Endometrial microvascular endothelial cells (primary cell): ENCODE measurements around the gene RNASE12. TPM values are rescaled to one million over a fixed set of nuclear protein-coding genes. Genes with fewer than 3 reads are reported as not detected.
"Not testable (repeated sequence)": the region's sequence is repeated elsewhere in the genome, so short reads cannot be mapped to it uniquely, and the experiment has no call there.

Source experiments
- in situ Hi-C: cut with HindIII; loops from 2 replicates; pipeline ENCODE4 v1.10.0; 2017; ENCODE audit warnings: low sequenced_read_pairs, low pct_unique_long_range_greater_than_20kb; ENCODE audit errors: inconsistent ontology term
- total RNA-seq: library from RNA; depleted of rRNA; stranded (reverse); fragments of >200 nt; gene quantifications from one replicate; pipeline ENCODE4 v1.2.3, GENCODE V29; 2015; ENCODE audit errors: inconsistent ontology term

Gene RNASE12
- not detected for total RNA-seq

DNA sequence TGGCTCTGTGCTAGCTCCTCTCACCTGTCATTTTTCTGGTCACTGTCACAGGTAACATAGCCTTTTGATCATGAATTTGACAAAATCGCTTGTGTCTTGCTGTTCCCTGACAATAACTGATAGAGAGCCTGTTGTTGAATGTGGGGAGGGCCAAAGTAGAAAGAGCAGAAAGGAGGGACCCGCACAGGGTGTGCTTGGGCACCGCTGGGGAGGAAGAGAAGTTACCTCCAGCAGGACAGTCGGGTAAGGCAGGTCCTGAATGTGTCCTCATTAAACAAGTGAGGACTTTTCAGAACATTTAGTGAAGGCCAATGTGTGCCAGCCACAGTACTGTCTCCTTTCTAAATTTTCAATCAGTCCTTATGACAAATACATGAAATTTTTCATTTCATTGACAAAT lies at the start of gene RNASE12:
RNASE12 (minus strand) TSS at position 142 of the 400 bp plus-strand sequence. CDS start 653 bp downstream, outside the sequence.
- in situ Hi-C loops, result no loop called here

DNA sequence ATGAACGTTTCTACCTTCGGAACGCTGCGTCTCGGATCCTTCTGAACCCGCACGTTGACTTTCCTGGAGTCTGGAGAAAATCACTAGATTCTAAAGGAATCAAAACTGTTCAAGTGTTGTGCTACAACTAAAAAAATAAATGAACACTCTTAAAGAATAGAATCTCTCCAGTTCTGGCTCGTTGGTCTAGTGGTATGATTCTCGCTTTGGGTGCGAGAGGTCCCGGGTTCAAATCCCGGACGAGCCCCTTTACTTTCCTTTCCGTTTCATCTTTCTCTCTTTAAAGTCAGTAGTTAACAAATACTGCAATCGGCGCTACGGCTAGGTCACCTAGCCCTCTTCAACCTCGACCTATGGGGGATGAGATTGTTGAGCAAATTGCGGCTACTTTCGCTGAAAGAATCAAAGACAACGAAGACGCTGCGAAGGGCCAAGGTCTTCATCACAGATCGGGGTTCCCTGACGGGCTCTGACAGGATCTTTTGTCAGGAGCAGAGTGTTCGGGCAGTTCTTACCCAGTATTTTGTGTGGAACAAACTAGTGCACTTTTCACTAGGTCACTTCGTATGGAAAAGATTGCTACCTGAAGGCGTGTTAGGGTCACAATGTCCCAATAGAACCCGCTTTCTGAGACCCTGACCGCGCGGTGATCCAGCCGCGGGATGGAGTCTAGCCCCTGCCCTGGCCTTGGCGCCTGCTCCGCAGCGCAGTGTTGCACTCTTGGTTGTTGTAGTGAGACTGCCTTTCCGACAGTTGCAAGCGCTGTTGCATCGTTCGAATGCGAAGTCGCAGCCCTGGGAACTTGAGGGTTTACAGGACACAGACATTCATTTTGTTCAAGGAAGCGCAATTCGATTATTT lies 41.9 kb upstream of the RNASE12 start:
- in situ Hi-C loops, result no loop called here

- in situ Hi-C loops, result no loop called here
Measured at GRCh38 chr14:20632448-20632830, 41.3 kb upstream of the RNASE12 start.

DNA sequence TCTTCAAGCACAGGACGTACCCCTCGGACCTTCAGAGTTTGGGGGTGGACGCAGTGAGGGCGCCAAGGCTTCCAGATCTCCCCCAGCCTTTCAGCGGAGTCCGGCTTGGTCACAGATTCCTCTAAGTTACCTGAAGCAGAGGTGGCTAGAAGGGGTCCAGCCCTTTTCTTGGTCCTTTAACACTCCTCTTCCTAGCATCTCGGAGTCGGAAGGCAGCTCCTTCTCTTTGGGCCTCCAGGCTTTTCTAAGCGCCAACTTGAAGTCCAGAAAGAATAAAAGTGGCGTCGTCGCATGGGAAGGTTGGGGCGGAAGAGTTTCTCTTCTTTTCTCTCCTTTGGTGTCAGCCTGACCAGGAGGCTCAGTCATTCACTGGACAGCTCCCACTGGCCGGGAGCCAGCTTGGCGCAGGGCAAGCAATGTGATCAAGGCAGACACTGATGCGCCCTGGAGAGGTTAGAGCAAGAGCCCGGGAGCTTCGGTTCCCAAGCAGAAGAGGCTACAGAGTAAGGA lies 40.8 kb upstream of the RNASE12 start:
- in situ Hi-C loops, result no loop called here

DNA sequence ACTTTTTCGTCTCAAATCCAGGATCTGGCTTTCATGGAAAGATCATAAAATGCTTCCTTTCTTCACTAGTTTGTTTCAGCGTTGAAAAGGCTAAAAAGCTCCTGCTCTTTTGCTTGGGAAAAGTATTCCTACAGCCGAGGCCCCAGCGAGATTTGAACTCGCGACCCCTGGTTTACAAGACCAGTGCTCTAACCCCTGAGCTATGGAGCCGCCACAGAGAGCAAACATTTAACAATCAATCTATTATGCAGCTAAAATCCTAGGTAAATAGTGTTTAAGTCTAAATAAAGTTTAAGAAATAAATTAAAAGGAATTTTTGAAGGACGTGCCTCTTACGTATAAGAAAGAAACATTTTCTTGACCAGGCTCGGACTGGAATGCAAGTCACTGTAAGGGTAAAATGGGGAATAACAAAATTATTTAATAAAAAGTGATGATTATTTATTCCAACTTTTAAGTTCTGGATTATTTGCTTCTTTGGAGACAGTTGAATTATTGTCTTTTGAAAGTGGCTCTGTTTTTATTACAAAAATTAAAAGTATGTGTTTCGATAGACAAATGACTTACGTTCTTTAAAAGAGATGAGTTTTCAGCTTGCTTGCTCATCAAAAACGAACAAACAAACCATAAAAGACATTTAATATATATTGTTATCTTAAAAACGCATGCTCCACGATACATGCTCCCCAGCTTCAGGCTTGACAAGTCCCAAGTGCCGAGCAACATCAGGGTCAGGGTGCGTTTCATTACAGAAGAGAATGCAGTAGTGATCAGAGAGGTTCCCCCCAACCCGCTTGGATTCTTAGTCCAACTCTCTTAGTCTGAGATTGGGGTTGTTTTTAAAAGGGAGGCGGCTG lies 40.1 kb upstream of the RNASE12 start:
- in situ Hi-C loops, result no loop called here

DNA sequence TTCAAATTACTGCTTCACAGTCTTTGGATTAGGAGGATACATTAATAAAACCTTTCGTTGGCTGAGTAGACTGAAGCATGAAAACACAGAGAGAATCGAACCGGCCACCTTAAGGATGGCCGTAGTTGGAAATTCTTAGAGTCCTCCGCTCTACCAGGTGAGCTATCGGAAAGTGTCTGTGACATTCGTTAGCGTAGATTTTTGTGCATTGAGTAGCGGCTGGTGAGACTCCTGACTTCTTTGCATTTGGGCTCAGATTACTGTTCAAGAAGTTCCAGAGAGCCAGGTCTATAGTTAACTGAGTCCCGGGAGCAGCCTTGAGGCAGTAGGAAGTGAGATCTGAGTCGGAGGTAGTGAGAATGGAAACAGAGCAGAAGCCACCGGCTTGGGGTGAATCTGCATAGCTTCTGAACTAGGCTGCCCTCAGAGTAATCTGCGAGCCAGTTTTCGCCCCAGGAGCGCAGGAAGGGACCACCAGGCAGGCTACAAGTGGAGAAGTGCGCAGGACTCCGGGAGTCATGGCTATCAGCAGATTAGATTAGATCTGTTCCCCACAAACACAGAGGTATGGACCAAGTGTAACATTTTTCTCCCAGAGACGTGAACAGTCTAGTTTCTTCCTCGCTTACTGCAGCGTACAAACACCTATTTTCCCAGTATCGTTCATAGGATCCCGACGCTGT lies 39.3 kb upstream of the RNASE12 start:
- in situ Hi-C loops, result no loop called here

DNA sequence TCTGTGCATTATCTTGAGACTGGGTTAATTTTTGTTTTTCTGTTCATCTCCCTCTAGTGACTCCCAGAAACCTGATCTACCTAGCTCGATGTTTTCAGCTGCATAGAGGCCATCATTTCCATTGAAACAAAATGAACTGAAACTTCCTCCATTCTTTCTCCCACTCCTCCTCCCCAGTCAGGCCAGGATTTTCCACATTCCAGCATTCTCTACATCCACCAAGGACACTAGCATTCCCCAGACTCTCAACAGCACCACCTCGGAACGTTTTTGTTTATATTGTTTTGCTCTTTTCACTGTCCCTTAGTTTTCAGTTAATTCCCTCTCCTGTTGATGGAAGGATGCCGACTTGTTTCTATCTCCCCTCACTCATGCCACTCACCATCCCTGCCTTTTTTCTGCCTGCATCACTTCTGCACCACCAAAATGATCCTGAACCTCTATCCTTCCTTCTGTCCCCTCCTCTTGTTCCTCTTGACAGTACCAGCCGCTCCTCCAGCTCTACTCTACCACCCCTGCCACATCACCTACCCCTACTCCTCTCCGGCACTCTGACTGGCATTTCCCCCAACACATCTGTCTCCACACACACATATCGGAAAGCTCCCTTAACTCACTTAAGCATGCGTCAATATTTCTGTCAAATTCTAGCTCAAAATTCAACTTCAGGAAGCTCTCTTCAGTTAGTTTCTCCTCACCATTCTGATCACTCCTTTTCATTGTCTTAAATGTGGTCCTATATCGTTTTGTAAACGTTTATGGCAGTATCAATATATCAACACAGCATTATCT lies 37.1 kb upstream of the RNASE12 start:
- in situ Hi-C loops, result no loop called here

GRCh38 chr14:20627346-20628027 lies 36.3 kb upstream of the RNASE12 start:
- in situ Hi-C loops, result no loop called here

DNA sequence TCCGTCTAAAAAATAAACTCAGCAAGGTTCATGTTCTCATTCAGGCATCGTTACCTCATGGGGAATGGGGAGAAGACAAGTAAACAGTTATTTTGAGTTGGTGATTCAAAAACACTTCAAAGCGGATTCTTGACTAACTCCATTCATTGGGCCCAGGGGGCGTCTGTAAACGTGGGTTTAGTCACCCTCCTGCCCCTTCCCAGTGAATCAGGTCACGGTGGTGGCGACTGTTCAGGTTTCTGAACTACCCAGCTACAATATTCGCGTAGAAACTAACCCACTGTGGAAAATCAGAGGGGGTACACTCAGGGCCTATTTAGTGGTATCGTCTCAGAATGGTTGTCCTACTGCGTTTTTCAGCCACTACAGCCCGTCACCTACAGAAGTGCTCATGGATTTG lies 35.1 kb upstream of the RNASE12 start:
- in situ Hi-C loops, result no loop called here

DNA sequence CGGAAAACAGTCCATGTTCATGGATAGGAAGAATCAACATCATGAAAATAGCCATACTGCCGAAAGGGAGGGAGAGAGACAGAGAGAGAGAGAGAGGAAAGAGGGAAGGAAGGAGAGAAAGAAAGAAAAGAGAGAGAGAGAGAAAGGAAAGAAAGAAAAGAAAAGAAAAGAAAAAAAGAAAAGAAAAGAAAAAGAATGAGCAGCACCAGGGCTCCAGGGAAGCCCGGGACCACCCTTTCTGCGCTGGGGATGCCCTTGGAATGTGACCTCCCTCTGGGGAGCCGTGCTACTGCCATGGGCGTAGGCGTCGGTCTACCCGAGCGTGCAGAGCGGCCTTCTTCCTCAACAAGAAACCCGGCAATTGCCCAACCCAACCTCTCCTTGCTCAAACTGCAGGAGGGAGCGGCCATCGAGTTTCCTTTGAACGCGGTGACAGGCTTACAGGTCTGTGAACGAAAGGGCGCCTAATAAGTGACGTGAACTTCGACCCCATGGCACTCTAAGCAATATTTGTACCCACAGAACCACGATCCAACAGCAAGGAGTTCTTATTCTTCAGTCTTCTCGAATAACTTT lies 33.4 kb upstream of the RNASE12 start:
- in situ Hi-C loops, result no loop called here

DNA sequence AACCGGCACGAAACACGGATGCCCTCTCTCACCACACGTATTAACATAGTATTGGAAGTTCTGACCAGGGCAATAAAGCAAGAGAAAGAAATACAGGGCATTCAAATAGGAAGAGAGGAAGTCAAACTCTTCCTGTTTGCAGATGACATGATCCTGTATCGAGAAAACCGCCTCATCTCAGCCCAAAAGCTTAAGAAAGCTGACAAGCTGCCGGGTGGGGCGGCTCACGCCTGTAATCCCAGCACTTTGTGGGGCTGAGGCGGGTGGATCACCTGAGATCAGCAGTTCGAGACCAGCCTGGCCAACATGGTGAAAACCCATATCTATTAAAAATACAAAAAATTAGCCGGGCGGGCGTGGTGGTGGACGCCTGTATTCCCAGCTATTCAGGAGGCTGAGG lies 32.6 kb upstream of the RNASE12 start:
- in situ Hi-C loops, result no loop called here

DNA sequence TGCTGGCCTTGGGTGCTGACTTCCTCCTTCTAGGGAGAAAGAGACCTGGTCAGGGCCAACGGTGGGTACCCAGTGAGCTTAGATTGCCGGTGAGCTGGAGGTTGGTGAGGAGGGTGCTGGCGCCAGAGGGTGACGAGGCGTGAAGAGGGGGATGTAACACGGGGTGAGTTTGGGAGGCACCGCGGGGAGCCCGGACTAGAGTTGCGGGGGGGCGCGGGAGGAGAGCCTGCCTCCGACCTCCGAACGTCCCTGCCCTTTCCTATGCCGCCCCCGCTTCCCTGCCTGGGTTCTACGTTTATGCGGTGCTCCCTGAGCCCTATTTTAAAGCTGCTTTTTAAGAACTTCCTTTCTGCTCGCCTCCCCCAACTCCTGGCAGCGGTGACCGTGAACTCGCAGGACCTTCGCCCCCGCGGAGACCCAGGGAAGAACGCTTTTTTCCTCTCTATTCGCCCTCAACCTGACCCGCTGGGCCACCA lies 31.7 kb upstream of the RNASE12 start:
- in situ Hi-C loops, result no loop called here

GRCh38 chr14:20620798-20621478 lies 29.8 kb upstream of the RNASE12 start:
- in situ Hi-C loops, result no loop called here

DNA sequence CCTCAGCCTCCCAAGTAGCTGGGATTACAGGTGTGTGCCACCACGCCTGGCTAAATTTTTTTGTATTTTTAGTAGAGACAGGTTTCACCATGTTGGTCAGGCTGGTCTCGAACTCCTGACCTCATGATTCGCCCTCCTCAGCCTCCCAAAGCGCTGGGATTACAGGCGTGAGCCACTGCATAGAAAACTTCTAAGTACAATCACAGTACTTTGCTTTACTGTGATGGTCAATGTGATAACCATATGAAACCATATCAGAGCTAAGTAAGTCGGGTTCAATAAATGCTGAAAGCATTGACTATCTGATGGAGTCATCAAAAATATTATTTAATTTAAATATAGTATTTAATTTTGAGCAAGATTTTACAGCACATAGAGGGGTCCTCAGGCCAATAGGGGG lies 28.5 kb upstream of the RNASE12 start:
- in situ Hi-C loops, result not testable (repeated sequence)

GRCh38 chr14:20618271-20618749 lies 27.1 kb upstream of the RNASE12 start:
- in situ Hi-C loops, result no loop called here

DNA sequence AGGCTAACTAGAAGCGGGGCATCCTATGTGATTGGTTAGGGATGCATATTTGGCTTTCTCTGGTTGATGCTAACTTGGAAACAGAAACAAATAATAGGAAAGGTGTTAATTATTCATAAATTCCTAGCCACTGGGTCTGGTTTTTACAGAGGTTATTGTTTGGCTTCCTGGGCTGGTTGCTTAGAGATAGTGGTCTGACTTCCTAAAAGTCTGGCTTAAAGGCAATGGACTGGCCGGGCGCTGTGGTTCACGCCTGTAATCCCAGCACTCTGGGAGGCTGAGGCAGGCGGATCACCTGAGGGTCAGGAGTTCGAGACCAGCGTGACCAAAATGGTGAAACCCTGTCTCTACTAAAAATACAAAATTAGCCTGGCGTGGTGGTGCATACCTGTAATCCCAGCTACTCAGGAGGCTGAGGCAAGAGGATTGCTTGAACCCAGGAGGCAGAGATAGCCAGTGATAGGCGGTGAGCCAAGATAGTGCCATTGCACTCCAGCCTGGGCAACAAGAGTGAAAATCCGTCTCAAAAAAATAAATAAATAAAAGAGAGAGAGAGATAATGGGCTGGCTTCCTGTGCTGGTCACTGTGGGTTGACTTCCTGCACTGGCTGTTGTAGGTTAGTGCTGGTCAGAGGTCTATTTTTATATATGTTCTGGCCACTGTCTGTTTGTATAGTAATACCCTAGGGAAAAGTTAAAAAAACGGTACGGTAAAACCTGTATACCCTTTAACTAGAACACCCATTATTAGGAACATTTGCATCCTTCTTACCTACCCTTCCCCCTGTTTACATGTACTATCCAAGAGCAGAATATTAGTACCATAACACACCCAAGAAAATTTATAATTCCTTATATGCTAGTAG lies 26.2 kb upstream of the RNASE12 start:
- in situ Hi-C loops, result no loop called here
